ENCODE data around the gene AIDA. TPM values are rescaled to one million over a fixed set of nuclear protein-coding genes. Genes with fewer than 3 reads are reported as not detected.
"Not testable (repeated sequence)": the region's sequence is repeated elsewhere in the genome, so short reads cannot be mapped to it uniquely, and the experiment has no call there.

Gene AIDA
- total RNA-seq, 4 donors from 2014 or later, result 25.8 to 41.4 (median 36.4) TPM

- no peak for TF ChIP-seq POLR2A (IDR thresholded peaks at IDR 0.05)
- TF ChIP-seq, protein P1, sequence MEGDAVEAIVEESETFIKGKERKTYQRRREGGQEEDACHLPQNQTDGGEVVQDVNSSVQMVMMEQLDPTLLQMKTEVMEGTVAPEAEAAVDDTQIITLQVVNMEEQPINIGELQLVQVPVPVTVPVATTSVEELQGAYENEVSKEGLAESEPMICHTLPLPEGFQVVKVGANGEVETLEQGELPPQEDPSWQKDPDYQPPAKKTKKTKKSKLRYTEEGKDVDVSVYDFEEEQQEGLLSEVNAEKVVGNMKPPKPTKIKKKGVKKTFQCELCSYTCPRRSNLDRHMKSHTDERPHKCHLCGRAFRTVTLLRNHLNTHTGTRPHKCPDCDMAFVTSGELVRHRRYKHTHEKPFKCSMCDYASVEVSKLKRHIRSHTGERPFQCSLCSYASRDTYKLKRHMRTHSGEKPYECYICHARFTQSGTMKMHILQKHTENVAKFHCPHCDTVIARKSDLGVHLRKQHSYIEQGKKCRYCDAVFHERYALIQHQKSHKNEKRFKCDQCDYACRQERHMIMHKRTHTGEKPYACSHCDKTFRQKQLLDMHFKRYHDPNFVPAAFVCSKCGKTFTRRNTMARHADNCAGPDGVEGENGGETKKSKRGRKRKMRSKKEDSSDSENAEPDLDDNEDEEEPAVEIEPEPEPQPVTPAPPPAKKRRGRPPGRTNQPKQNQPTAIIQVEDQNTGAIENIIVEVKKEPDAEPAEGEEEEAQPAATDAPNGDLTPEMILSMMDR (IDR thresholded peaks at IDR 0.05), result no peak
- no peak for TF ChIP-seq EP300 (IDR thresholded peaks at IDR 0.05; ENCODE audit: low read depth)
- TF ChIP-seq POLR2AphosphoS5 (IDR thresholded peaks at IDR 0.05), result no peak
- H3K4me3 ChIP-seq, result no peak overlapping the region
- no peaks in the 10 kb centered on the region for H3K9me3 ChIP-seq
- intact Hi-C loops (cut with DNase I; ENCODE audit: low total_unique reads), result loop anchor here (10.0 kb wide), 1 partner anchor 330 kb away; no protein-coding TSS in a partner anchor
- peak overlapping the region; percentile 18 to 38 (median 31) for H3K27ac ChIP-seq
- DNase-seq, result peak; percentile 31
- in situ Hi-C loops (cut with MboI; ENCODE audit: low pct_ligation_motif_present in 1 of 4, low pct_unique_long_range_greater_than_20kb in 1 of 4, low sequenced_read_pairs in 3 of 4), result no loop called here
- H3K27me3 ChIP-seq, result no peaks in the 10 kb centered on the region
- H3K4me1 ChIP-seq, result peaks cover 0 to 9% (median 0%) of the 10 kb centered on the region in 4 donors
- 78 to 97% methylated on average over 6 to 10 of the region's 10 CpGs for WGBS, 2 donors (ENCODE audit: low coverage in 1 of 2)
- H3K36me3 ChIP-seq, result no peaks in the 10 kb centered on the region
Measured at GRCh38 chr1:222754366-222755139, 42.3 kb upstream of the AIDA start.

DNA sequence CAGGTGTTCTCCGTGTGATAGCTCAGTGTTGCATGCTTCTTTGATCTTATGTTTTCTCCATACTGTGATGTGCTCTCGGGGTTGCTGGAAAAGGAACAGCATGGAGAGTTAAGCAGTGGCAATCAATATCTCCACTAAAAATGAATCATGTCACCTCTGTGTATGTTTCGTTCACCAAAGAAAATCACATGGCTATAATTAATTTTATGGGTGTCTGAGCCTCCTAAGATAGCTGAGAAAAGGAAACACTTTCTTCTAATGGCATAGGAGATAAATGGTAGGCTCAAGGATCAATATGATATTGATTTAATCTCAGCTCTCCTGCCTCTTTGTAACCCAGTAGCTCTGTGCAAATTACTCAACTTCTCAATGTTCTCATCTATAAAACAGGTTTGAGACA is 39.0 kb upstream of the AIDA start:
- in situ Hi-C loops (cut with MboI; ENCODE audit: low pct_ligation_motif_present in 1 of 4, low pct_unique_long_range_greater_than_20kb in 1 of 4, low sequenced_read_pairs in 3 of 4) (no loop called here), intact Hi-C loops (cut with DNase I; ENCODE audit: low total_unique reads) (loop anchor here (10.0 kb wide), 1 partner anchor 334 kb away; no protein-coding TSS in a partner anchor)
- DNase-seq, result no peak
- no peaks in the 10 kb centered on the region for H3K4me1 ChIP-seq
- no peak overlapping the region for H3K27ac ChIP-seq
- no peak overlapping the region for H3K4me3 ChIP-seq
- H3K9me3 ChIP-seq, result no peaks in the 10 kb centered on the region
- no peaks in the 10 kb centered on the region for H3K27me3 ChIP-seq
- TF ChIP-seq, protein P1 (IDR thresholded peaks at IDR 0.05), result no peak
- no peak for TF ChIP-seq EP300 (IDR thresholded peaks at IDR 0.05; ENCODE audit: low read depth)
- TF ChIP-seq POLR2A (IDR thresholded peaks at IDR 0.05), result no peak
- TF ChIP-seq POLR2AphosphoS5 (IDR thresholded peaks at IDR 0.05), result no peak
- H3K36me3 ChIP-seq, result no peaks in the 10 kb centered on the region
- 68 to 78% methylated on average over 3 of the region's 3 CpGs for WGBS, 2 donors (ENCODE audit: low coverage in 1 of 2)

DNA sequence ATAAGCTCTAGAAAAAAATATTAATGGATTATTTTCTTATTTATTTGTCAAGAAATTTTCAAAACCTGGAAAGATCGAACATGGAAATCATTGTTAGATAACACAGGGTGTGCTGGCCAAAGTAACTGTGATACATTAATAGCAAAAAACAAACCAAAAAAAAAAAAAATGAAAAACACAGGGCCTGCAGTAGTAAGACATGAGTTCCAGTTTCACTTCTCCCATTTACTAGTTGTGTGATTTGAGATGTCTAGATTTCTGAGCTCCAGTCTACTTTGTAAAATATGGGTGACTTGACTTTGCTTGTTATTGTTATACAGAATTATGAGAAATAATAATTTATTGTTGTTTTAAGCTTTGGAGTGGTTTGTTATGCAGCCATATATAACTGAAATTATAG is 38.4 kb upstream of the AIDA start:
- Histone ChIP-seq H3K36me3 (no peaks in the 10 kb centered on the region), H3K4me3 (no peak overlapping the region), H3K27me3 (no peaks in the 10 kb centered on the region), H3K27ac (no peak overlapping the region), H3K9me3 (no peaks in the 10 kb centered on the region), H3K4me1 (no peaks in the 10 kb centered on the region)
- DNase-seq, result no peak
- intact Hi-C loops (cut with DNase I; ENCODE audit: low total_unique reads) (loop anchor here (10.0 kb wide), 1 partner anchor 334 kb away; no protein-coding TSS in a partner anchor), in situ Hi-C loops (cut with MboI; ENCODE audit: low pct_ligation_motif_present in 1 of 4, low pct_unique_long_range_greater_than_20kb in 1 of 4, low sequenced_read_pairs in 3 of 4) (no loop called here)
- TF ChIP-seq POLR2A (IDR thresholded peaks at IDR 0.05) (no peak), POLR2AphosphoS5 (IDR thresholded peaks at IDR 0.05) (no peak), EP300 (IDR thresholded peaks at IDR 0.05; ENCODE audit: low read depth) (no peak)
- TF ChIP-seq, protein P1 (IDR thresholded peaks at IDR 0.05), result no peak
- WGBS, 2 donors (ENCODE audit: low coverage in 1 of 2), result 81 to 95% methylated on average over 1 of the region's 1 CpG

DNA sequence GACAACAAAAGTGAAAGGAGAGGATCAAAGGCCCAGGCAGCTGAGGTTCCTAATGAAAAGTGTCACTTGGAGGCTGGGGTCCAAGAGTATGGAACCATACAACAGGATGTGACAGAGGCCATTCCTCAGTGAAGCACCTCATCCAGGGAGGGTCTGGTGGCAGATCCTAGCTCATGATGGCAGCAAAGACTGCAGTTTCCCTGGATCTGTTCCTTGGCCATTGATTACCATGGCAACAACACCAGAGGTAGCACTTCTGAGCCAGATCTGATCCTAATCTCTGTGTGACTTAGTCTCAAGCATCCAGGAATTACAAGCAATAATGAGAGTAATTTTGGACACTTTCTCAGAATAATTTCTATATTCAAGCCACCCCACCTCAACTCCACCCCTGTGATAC is 37.6 kb upstream of the AIDA start:
- Histone ChIP-seq H3K9me3 (no peaks in the 10 kb centered on the region), H3K4me3 (no peak overlapping the region), H3K36me3 (no peaks in the 10 kb centered on the region), H3K27ac (no peak overlapping the region), H3K27me3 (no peaks in the 10 kb centered on the region), H3K4me1 (no peaks in the 10 kb centered on the region)
- DNase-seq, result no peak
- no peak for TF ChIP-seq EP300 (IDR thresholded peaks at IDR 0.05; ENCODE audit: low read depth)
- TF ChIP-seq POLR2A (IDR thresholded peaks at IDR 0.05), result no peak
- TF ChIP-seq, protein P1 (IDR thresholded peaks at IDR 0.05), result no peak
- no peak for TF ChIP-seq POLR2AphosphoS5 (IDR thresholded peaks at IDR 0.05)
- intact Hi-C loops (cut with DNase I; ENCODE audit: low total_unique reads) (loop anchor here (10.0 kb wide), 1 partner anchor 335 kb away; no protein-coding TSS in a partner anchor), in situ Hi-C loops (cut with MboI; ENCODE audit: low pct_ligation_motif_present in 1 of 4, low pct_unique_long_range_greater_than_20kb in 1 of 4, low sequenced_read_pairs in 3 of 4) (no loop called here)

DNA sequence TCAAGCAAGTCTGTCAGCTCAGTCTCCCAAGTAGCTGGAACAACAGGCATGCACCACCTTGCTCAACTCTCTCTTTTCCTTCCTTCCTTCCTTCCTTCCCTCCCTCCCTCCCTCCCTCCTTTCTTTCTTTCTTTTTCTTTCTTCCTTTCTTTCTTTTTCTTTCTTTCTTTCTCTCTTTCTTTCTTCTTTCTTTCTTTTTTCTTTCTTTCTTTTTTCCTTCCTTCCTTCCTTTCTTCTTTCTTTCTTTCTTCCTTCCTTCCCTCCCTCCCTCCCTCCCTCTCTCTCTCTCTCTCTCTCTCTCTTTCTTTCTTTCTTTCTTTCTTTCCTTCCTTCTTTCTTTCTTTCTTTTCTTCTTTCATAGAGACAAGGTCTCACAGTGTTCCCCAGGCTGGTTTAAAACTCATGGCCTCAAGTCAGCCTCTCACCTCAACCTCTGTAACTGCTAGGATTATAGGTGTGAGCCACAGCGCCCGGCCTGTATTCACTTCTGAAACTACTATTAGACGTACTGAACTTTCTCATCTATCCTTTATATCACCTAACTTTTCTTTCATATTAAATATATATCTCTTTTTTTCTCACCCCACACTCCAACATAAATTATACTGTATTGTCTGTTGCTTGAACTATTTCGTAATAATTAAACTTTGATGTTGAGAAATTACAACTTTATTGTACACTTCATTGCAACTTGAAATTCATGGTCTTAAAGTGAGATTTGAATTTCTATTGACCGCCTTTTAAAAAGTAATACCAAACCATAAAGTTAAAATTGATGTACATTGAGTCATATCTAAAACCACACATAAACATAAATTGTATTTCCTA is 29.6 kb upstream of the AIDA start:
- intact Hi-C loops (cut with DNase I; ENCODE audit: low total_unique reads); H3K27me3 ChIP-seq; H3K9me3 ChIP-seq; H3K36me3 ChIP-seq; in situ Hi-C loops (cut with MboI; ENCODE audit: low pct_ligation_motif_present in 1 of 4, low pct_unique_long_range_greater_than_20kb in 1 of 4, low sequenced_read_pairs in 3 of 4); H3K4me3 ChIP-seq; DNase-seq; H3K27ac ChIP-seq; H3K4me1 ChIP-seq: not testable (repeated sequence)
- WGBS, 2 donors (ENCODE audit: low coverage in 1 of 2), result 73 to 85% methylated on average over 4 to 5 of the region's 5 CpGs
